Upper lobe of right lung (tissue), 1 donor: ENCODE results near the gene SHANK2. TPM values are rescaled to one million over a fixed set of nuclear protein-coding genes. Genes with fewer than 3 reads are reported as not detected.

ENCODE experiments used
- ATAC-seq: fragments of 200-7000 bp; cut with Tn5 transposase; one replicate; pipeline ENCODE4 v1.9.1; 2020; ENCODE audit warnings: mild to moderate bottlenecking, moderate library complexity
- DNase-seq: peaks from one replicate; pipeline ENCODE4 v3.0.0-alpha.2; 2020
- H3K27ac ChIP-seq: fragments of 200-600 bp; one replicate; pipeline ENCODE4 v1.8.0; 2022
- H3K27me3 ChIP-seq: fragments of 200-600 bp; one replicate; pipeline ENCODE4 v1.8.0; 2022; ENCODE audit warnings: mild to moderate bottlenecking
- H3K36me3 ChIP-seq: fragments of 200-600 bp; one replicate; pipeline ENCODE4 v1.8.0; 2022
- H3K4me1 ChIP-seq: fragments of 200-600 bp; one replicate; pipeline ENCODE4 v1.8.0; 2022
- H3K4me3 ChIP-seq: fragments of 200-600 bp; one replicate; pipeline ENCODE4 v1.8.0; 2022; ENCODE audit warnings: mild to moderate bottlenecking
- H3K9me3 ChIP-seq: fragments of 200-600 bp; one replicate; pipeline ENCODE4 v1.8.0; 2022
- intact Hi-C: fragments of 100-400 bp; cut with DNase I; formaldehyde crosslinking; loops from one replicate; pipeline ENCODE4 v1.11.0; 2022
- total RNA-seq: library from RNA; stranded (reverse); fragmentation: NEBNext Ultra II Directional; extraction: Animal tissue kit (Norgen Biotek cat#: 25700); gene quantifications from one replicate; pipeline ENCODE4 v1.2.1, GENCODE V29; 2021
- TF ChIP-seq, protein P1 (sequence below): fragments of 200-600 bp; IDR thresholded peaks from one replicate; pipeline ENCODE4 v1.8.0; 2022; ENCODE audit warnings: antibody characterized with exemption
- donor health status: DM: no; HTN: yes; CAD: no; lungs with severe emphysema.

The SHANK2 gene
- total RNA-seq, 1 donor from 2014 or later, result 62.5 TPM

DNA sequence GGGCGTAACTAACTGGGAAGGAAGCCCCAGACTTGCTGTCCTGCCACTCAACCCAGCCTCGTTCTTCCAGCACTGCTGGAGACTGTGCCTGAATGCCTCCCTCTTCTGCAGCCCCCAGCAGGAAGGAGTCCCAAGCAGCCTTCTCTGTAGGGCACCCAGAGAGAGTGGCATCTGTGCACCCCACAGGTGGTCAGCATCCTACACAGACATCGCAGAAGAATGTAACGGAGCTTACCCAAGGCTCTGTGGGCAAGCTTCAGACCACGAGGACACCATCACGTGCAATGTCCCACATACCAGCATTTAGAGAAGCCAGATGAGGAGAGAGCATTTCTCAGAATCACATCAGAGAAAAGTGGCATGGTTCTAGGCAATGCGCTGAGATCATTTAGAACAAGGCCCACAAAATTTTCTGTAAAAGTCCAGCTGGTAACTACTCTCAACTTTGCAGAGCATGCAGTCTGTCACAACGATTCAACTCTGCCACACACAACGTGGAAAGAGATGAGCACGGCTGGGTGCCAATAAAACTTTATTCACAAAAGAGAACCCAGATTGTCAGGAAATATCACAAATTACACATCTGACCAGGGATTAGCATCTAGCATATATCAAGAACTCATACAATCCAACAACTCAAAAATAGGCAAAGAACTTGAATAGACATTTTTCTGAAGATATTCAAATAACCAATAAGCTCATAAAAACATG lies 33.4 kb downstream of the SHANK2 start:
- TF ChIP-seq, protein P1, sequence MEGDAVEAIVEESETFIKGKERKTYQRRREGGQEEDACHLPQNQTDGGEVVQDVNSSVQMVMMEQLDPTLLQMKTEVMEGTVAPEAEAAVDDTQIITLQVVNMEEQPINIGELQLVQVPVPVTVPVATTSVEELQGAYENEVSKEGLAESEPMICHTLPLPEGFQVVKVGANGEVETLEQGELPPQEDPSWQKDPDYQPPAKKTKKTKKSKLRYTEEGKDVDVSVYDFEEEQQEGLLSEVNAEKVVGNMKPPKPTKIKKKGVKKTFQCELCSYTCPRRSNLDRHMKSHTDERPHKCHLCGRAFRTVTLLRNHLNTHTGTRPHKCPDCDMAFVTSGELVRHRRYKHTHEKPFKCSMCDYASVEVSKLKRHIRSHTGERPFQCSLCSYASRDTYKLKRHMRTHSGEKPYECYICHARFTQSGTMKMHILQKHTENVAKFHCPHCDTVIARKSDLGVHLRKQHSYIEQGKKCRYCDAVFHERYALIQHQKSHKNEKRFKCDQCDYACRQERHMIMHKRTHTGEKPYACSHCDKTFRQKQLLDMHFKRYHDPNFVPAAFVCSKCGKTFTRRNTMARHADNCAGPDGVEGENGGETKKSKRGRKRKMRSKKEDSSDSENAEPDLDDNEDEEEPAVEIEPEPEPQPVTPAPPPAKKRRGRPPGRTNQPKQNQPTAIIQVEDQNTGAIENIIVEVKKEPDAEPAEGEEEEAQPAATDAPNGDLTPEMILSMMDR, result no peak
- Histone ChIP-seq H3K27ac (no peak overlapping the region), H3K4me3 (no peak overlapping the region), H3K27me3 (no peaks in the 10 kb centered on the region), H3K9me3 (no peaks in the 10 kb centered on the region), H3K4me1 (no peaks in the 10 kb centered on the region), H3K36me3 (no peaks in the 10 kb centered on the region)
- DNase-seq (no peak), ATAC-seq (no peak)
- intact Hi-C loops, result no loop called here

GRCh38 chr11:71215425-71215965 lies 36.9 kb downstream of the SHANK2 start:
- Histone ChIP-seq H3K27ac (no peak overlapping the region), H3K27me3 (no peaks in the 10 kb centered on the region), H3K36me3 (no peaks in the 10 kb centered on the region), H3K4me3 (no peak overlapping the region), H3K9me3 (no peaks in the 10 kb centered on the region), H3K4me1 (no peaks in the 10 kb centered on the region)
- intact Hi-C loops, result no loop called here
- TF ChIP-seq, protein P1, result no peak
- DNase-seq, result peak; percentile 36
- no peak for ATAC-seq

DNA sequence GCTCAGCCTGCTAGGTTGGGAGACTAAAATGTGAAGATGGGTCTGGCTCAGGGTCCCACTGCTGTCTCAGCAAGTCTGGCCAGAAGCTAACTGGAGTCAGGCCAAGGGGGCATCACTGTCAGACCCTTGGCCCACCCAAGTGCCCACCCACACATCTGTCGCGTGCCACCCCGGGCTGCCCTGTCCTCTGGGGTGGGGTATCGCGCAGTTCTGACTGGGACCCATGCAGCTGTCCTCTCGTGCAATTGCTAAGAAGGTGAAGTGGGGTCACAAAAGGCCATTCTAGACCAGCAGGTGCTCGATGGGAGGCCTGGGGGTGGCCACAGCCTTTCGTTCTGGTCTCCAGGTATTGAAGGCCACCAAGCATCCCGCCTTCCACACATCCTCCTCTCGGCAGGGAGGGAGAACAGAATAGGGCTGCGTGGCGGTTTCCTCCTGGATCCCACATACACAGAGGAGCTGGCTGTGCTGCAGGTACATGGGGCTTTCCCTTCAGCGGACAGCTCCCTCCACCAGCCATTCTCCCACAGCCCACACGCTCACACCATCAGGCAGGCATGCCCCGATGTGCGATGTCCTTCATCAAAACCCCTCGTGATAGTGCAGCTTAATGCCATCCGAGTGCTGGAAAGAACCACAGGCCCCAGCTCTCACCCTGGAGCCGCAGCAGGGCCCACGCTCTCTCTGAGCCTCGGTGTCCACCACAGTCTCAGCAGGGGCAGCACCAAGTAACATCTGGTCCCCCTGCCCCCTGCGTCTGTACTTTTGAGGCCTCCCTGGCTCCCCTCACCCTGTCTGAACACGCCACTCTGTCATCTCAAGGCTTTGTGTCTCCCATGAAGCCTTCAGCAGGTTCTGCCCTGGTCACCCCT lies 37.6 kb downstream of the SHANK2 start:
- no peak for ATAC-seq
- intact Hi-C loops, result no loop called here

GRCh38 chr11:71213696-71214552 lies 38.5 kb downstream of the SHANK2 start:
- DNase-seq (peak; percentile 30), ATAC-seq (no peak)
- Histone ChIP-seq H3K36me3 (no peaks in the 10 kb centered on the region), H3K4me3 (no peak overlapping the region), H3K4me1 (no peaks in the 10 kb centered on the region), H3K27me3 (no peaks in the 10 kb centered on the region), H3K9me3 (no peaks in the 10 kb centered on the region), H3K27ac (no peak overlapping the region)
- intact Hi-C loops, result no loop called here
- TF ChIP-seq, protein P1, result no peak

More for the DNA sequence above, 37.6 kb downstream of the SHANK2 start:
- Histone ChIP-seq H3K4me1 (no peaks in the 10 kb centered on the region), H3K4me3 (no peak overlapping the region), H3K27me3 (no peaks in the 10 kb centered on the region), H3K27ac (no peak overlapping the region), H3K36me3 (no peaks in the 10 kb centered on the region), H3K9me3 (no peaks in the 10 kb centered on the region)
- TF ChIP-seq, protein P1, result no peak
- DNase-seq, result peak; percentile 41

- H3K27ac ChIP-seq, result no peak overlapping the region
- H3K9me3 ChIP-seq, result no peaks in the 10 kb centered on the region
- no peaks in the 10 kb centered on the region for H3K4me1 ChIP-seq
- DNase-seq (peak; percentile 32), ATAC-seq (peak; percentile 21)
- H3K4me3 ChIP-seq, result no peak overlapping the region
- no peaks in the 10 kb centered on the region for H3K36me3 ChIP-seq
- TF ChIP-seq, protein P1, result no peak
- no peaks in the 10 kb centered on the region for H3K27me3 ChIP-seq
- intact Hi-C loops, result no loop called here
Measured at GRCh38 chr11:71212871-71213559, 39.4 kb downstream of the SHANK2 start.
